T-helper 2 cell treated with Interferon-gamma antibody and Interleukin-4, amounts not matched to agents 5 μg/mL and 100 μg/mL, for 36 hours (primary cell): ENCODE results near the gene PRIM2.
"Not testable (repeated sequence)": the region's sequence is repeated elsewhere in the genome, so short reads cannot be mapped to it uniquely, and the experiment has no call there.

ENCODE experiments used
- DNase-seq: peaks from one replicate; pipeline ENCODE4 v3.0.0; 2021; ENCODE audit warnings: low spot score
- H3K27ac Mint-ChIP-seq: one replicate; pipeline ENCODE4 v1.8.0; 2021; ENCODE audit warnings: mild to moderate bottlenecking, mixed read lengths
- H3K27me3 Mint-ChIP-seq: one replicate; pipeline ENCODE4 v1.8.0; 2021; ENCODE audit warnings: low read depth, mixed read lengths
- H3K36me3 Mint-ChIP-seq: one replicate; pipeline ENCODE4 v1.8.0; 2021; ENCODE audit warnings: low read depth, mixed read lengths
- H3K4me1 Mint-ChIP-seq: one replicate; pipeline ENCODE4 v1.8.0; 2021; ENCODE audit warnings: low read depth, mixed read lengths
- H3K4me3 Mint-ChIP-seq: one replicate; pipeline ENCODE4 v1.8.0; 2022; ENCODE audit warnings: mild to moderate bottlenecking, moderate library complexity, mixed read lengths
- H3K9me3 Mint-ChIP-seq: one replicate; pipeline ENCODE4 v1.8.0; 2021; ENCODE audit warnings: mixed read lengths

The PRIM2 gene

GRCh38 chr6:57658526-57658925 lies 341.1 kb downstream of the PRIM2 start:
- H3K9me3 Mint-ChIP-seq, H3K27ac Mint-ChIP-seq, H3K4me3 Mint-ChIP-seq, H3K27me3 Mint-ChIP-seq, DNase-seq, H3K36me3 Mint-ChIP-seq, H3K4me1 Mint-ChIP-seq: not testable (repeated sequence)

- H3K4me3 Mint-ChIP-seq, DNase-seq, H3K36me3 Mint-ChIP-seq, H3K4me1 Mint-ChIP-seq, H3K27me3 Mint-ChIP-seq, H3K9me3 Mint-ChIP-seq, H3K27ac Mint-ChIP-seq: not testable (repeated sequence)
Observed at GRCh38 chr6:57659794-57660193, 342.4 kb downstream of the PRIM2 start.

GRCh38 chr6:57660940-57661339 lies 343.5 kb downstream of the PRIM2 start:
- not testable (repeated sequence) for H3K9me3 Mint-ChIP-seq, H3K4me3 Mint-ChIP-seq, DNase-seq, H3K36me3 Mint-ChIP-seq, H3K4me1 Mint-ChIP-seq, H3K27me3 Mint-ChIP-seq, H3K27ac Mint-ChIP-seq

GRCh38 chr6:57668108-57668507 lies 350.7 kb downstream of the PRIM2 start:
- H3K9me3 Mint-ChIP-seq, H3K36me3 Mint-ChIP-seq, H3K4me1 Mint-ChIP-seq, DNase-seq, H3K27ac Mint-ChIP-seq, H3K27me3 Mint-ChIP-seq, H3K4me3 Mint-ChIP-seq: not testable (repeated sequence)

- H3K27ac Mint-ChIP-seq, H3K27me3 Mint-ChIP-seq, H3K36me3 Mint-ChIP-seq, H3K4me3 Mint-ChIP-seq, H3K4me1 Mint-ChIP-seq, DNase-seq, H3K9me3 Mint-ChIP-seq: not testable (repeated sequence)
Observed at GRCh38 chr6:57671237-57671636, 353.8 kb downstream of the PRIM2 start.

- H3K9me3 Mint-ChIP-seq, H3K27me3 Mint-ChIP-seq, H3K36me3 Mint-ChIP-seq, H3K4me1 Mint-ChIP-seq, DNase-seq, H3K4me3 Mint-ChIP-seq, H3K27ac Mint-ChIP-seq: not testable (repeated sequence)
Observed at GRCh38 chr6:57671937-57672627, 354.7 kb downstream of the PRIM2 start.

- not testable (repeated sequence) for H3K27me3 Mint-ChIP-seq, H3K27ac Mint-ChIP-seq, H3K4me1 Mint-ChIP-seq, H3K4me3 Mint-ChIP-seq, H3K9me3 Mint-ChIP-seq, H3K36me3 Mint-ChIP-seq, DNase-seq
Observed at GRCh38 chr6:57673281-57673680, 355.9 kb downstream of the PRIM2 start.

- H3K36me3 Mint-ChIP-seq, H3K9me3 Mint-ChIP-seq, H3K27ac Mint-ChIP-seq, DNase-seq, H3K4me1 Mint-ChIP-seq, H3K4me3 Mint-ChIP-seq, H3K27me3 Mint-ChIP-seq: not testable (repeated sequence)
Observed at GRCh38 chr6:57675386-57675785, 358.0 kb downstream of the PRIM2 start.

GRCh38 chr6:57696382-57696781 lies 379.0 kb downstream of the PRIM2 start:
- H3K4me3 Mint-ChIP-seq, H3K27ac Mint-ChIP-seq, H3K36me3 Mint-ChIP-seq, H3K4me1 Mint-ChIP-seq, H3K9me3 Mint-ChIP-seq, DNase-seq, H3K27me3 Mint-ChIP-seq: not testable (repeated sequence)
